ENCODE results near the gene ZCCHC10.
"Not testable (repeated sequence)": the region's sequence is repeated elsewhere in the genome, so short reads cannot be mapped to it uniquely, and the experiment has no call there.

Gene ZCCHC10

GRCh38 chr5:133041157-133041784, 14.9 kb upstream of the ZCCHC10 start:
- DNase-seq, result no peak

- not testable (repeated sequence) for DNase-seq
Observed at GRCh38 chr5:133036677-133037076, 10.3 kb upstream of the ZCCHC10 start.

- DNase-seq, result no peak
Observed at GRCh38 chr5:133035224-133035623, 8.9 kb upstream of the ZCCHC10 start.

- no peak for DNase-seq
Observed at GRCh38 chr5:133034064-133034463, 7.7 kb upstream of the ZCCHC10 start.

GRCh38 chr5:133032852-133033742, 6.7 kb upstream of the ZCCHC10 start:
- DNase-seq, result no peak

- DNase-seq, result no peak
Observed at GRCh38 chr5:133030343-133031005, 4.1 kb upstream of the ZCCHC10 start.

- no peak for DNase-seq
Observed at GRCh38 chr5:133029416-133029815, 3.1 kb upstream of the ZCCHC10 start.

GRCh38 chr5:133026664-133027153, 360 bp upstream of the ZCCHC10 start:
- DNase-seq, result no peak

- not testable (repeated sequence) for DNase-seq
Observed at GRCh38 chr5:133019471-133019870, 6.9 kb downstream of the ZCCHC10 start.

- no peak for DNase-seq
Observed at GRCh38 chr5:133017964-133018363, 8.4 kb downstream of the ZCCHC10 start.

GRCh38 chr5:133015466-133015865, 10.9 kb downstream of the ZCCHC10 start:
- DNase-seq, result no peak

GRCh38 chr5:133008455-133008854, 17.9 kb downstream of the ZCCHC10 start:
- not testable (repeated sequence) for DNase-seq

GRCh38 chr5:133006653-133007052, 19.7 kb downstream of the ZCCHC10 start:
- no peak for DNase-seq

- no peak for DNase-seq
Observed at GRCh38 chr5:132999246-132999645, 27.1 kb downstream of the ZCCHC10 start.

GRCh38 chr5:132998556-132998955, 27.8 kb downstream of the ZCCHC10 start:
- no peak for DNase-seq

GRCh38 chr5:132996307-132996706, 30.0 kb downstream of the ZCCHC10 start:
- DNase-seq, result no peak

GRCh38 chr5:132987531-132988408, 38.6 kb downstream of the ZCCHC10 start:
- DNase-seq, result no peak

GRCh38 chr5:132982971-132983370, 43.4 kb downstream of the ZCCHC10 start:
- not testable (repeated sequence) for DNase-seq

GRCh38 chr5:132981288-132981687, 45.1 kb downstream of the ZCCHC10 start:
- DNase-seq, result no peak

GRCh38 chr5:132979976-132980375, 46.4 kb downstream of the ZCCHC10 start:
- no peak for DNase-seq

- no peak for DNase-seq
Observed at GRCh38 chr5:132979367-132979940, 46.9 kb downstream of the ZCCHC10 start.

GRCh38 chr5:132976852-132977251, 49.5 kb downstream of the ZCCHC10 start:
- DNase-seq, result no peak

Measured in activated gamma-delta T cell (primary cell).